HG03575 (cell line): Measurements from ENCODE around the gene USP36.
"Not testable (repeated sequence)": the region's sequence is repeated elsewhere in the genome, so short reads cannot be mapped to it uniquely, and the experiment has no call there.

Experiments
- ATAC-seq: cut with Tn5 transposase; IDR thresholded peaks from one replicate; pipeline ENCODE4 v1.9.1; 2021; ENCODE audit not compliant: unreplicated experiment, insufficient number of reproducible peaks, low FRiP score; ENCODE audit errors: extremely low read depth

USP36 gene

GRCh38 chr17:78783711-78784324, 56.8 kb downstream of the USP36 start:
- ATAC-seq = no peak

GRCh38 chr17:78781893-78782304, 58.7 kb downstream of the USP36 start, which contains the start of gene CYTH1:
Gene CYTH1 (minus strand): TSS chr17:78782273. CDS start chr17:78782223, 50 bp downstream.
- ATAC-seq = no peak

- no peak for ATAC-seq
Observed at GRCh38 chr17:78781104-78781892, 59.3 kb downstream of the USP36 start.

GRCh38 chr17:78780335-78780734, 60.3 kb downstream of the USP36 start:
- ATAC-seq = no peak

- no peak for ATAC-seq
Observed at GRCh38 chr17:78779850-78780249, 60.8 kb downstream of the USP36 start.

- ATAC-seq = not testable (repeated sequence)
Observed at GRCh38 chr17:78779286-78779651, 61.3 kb downstream of the USP36 start.

- ATAC-seq = no peak
Observed at GRCh38 chr17:78777881-78778280, 62.7 kb downstream of the USP36 start.

- ATAC-seq = no peak
Observed at GRCh38 chr17:78774956-78775571, 65.5 kb downstream of the USP36 start.

GRCh38 chr17:78774453-78774852, 66.2 kb downstream of the USP36 start:
- ATAC-seq = no peak

GRCh38 chr17:78771758-78772382, 68.7 kb downstream of the USP36 start:
- no peak for ATAC-seq

- no peak for ATAC-seq
Observed at GRCh38 chr17:78769196-78769773, 71.3 kb downstream of the USP36 start.

GRCh38 chr17:78767806-78768205, 72.8 kb downstream of the USP36 start:
- no peak for ATAC-seq

- no peak for ATAC-seq
Observed at GRCh38 chr17:78766743-78767294, 73.8 kb downstream of the USP36 start.

- ATAC-seq = no peak
Observed at GRCh38 chr17:78766225-78766624, 74.4 kb downstream of the USP36 start.

- no peak for ATAC-seq
Observed at GRCh38 chr17:78765821-78766220, 74.8 kb downstream of the USP36 start.

GRCh38 chr17:78764871-78765270, 75.7 kb downstream of the USP36 start:
- ATAC-seq = no peak

GRCh38 chr17:78763561-78763960, 77.1 kb downstream of the USP36 start:
- no peak for ATAC-seq

- ATAC-seq = no peak
Observed at GRCh38 chr17:78761789-78762406, 78.7 kb downstream of the USP36 start.

GRCh38 chr17:78759969-78760352, 80.7 kb downstream of the USP36 start:
- ATAC-seq = no peak
